Gastroesophageal sphincter (tissue), 4 donors: ENCODE data around the gene HSPA1A. TPM values are rescaled to one million over a fixed set of nuclear protein-coding genes. Genes with fewer than 3 reads are reported as not detected.
A peak's percentile ranks its signal among the peaks of the same experiment; 100 is the strongest.
"Not testable (repeated sequence)": the region's sequence is repeated elsewhere in the genome, so short reads cannot be mapped to it uniquely, and the experiment has no call there.

Source experiments
- ATAC-seq: fragments of 150-250 bp; one replicate; pipeline ENCODE4 v1.9.1; 2016; ENCODE audit warnings: mild to moderate bottlenecking, moderate library complexity
- H3K27ac ChIP-seq, 4 donors: fragments of 200-600 bp; sonication (generic) in 3 of 4; 1 replicate in 3 of 4; 2 replicates in 1 of 4; pipeline ENCODE4 v1.5.1; 2016 to 2019
- H3K27me3 ChIP-seq: fragments of 200-600 bp; sonication (generic); one replicate; pipeline ENCODE4 v1.5.1; 2019
- H3K36me3 ChIP-seq, 2 donors: fragments of 200-600 bp; sonication (generic); one replicate each; pipeline ENCODE4 v1.5.1; 2019; ENCODE audit warnings: control low read depth in 1 of 2
- H3K4me1 ChIP-seq, 3 donors: fragments of 200-600 bp; sonication (generic); 1 replicate in 2 of 3; 2 replicates in 1 of 3; pipeline ENCODE4 v1.5.1; 2016 to 2019; ENCODE audit warnings: control low read depth in 2 of 3
- H3K4me3 ChIP-seq, 2 donors: fragments of 200-600 bp; sonication (generic); one replicate each; pipeline ENCODE4 v1.5.1; 2019; ENCODE audit warnings: mild to moderate bottlenecking in 1 of 2, moderate library complexity in 1 of 2
- H3K9me3 ChIP-seq, 3 donors: fragments of 200-600 bp; sonication (generic); one replicate each; pipeline ENCODE4 v1.5.1; 2017 to 2019; ENCODE audit warnings: control low read depth in 2 of 3
- CTCF ChIP-seq, 4 experiments: fragments of 200-600 bp in 2 of 4; fragments of 450-650 bp in 2 of 4; sonication (generic) in 1 of 4; IDR thresholded peaks; one replicate each; pipeline ENCODE4 v1.5.1; 2017 to 2019; ENCODE audit warnings: antibody characterized with exemption in 4 of 4, mild to moderate bottlenecking in 2 of 4, moderate library complexity in 2 of 4
- EP300 ChIP-seq: sonication (generic); formaldehyde crosslinking; IDR thresholded peaks from one replicate; pipeline ENCODE4 v1.6.1; 2017; ENCODE audit warnings: antibody characterized with exemption, mild to moderate bottlenecking
- POLR2A ChIP-seq, 2 donors: fragments of 450-650 bp; IDR thresholded peaks; one replicate each; pipeline ENCODE4 v1.6.1; 2017; ENCODE audit warnings: antibody characterized with exemption in 2 of 2, mild to moderate bottlenecking in 2 of 2, moderate library complexity in 1 of 2
- POLR2AphosphoS5 ChIP-seq: sonication (generic); formaldehyde crosslinking; IDR thresholded peaks from one replicate; pipeline ENCODE4 v1.6.1; 2017; ENCODE audit warnings: antibody characterized with exemption
- WGBS, 2 donors: methylation state at CpG; one replicate each; pipeline ENCODE4 v1.1.5; 2018; ENCODE audit warnings: low coverage in 1 of 2; 5-methylcytosine and 5-hydroxymethylcytosine counted together
- total RNA-seq, 4 donors: library from RNA; depleted of rRNA; stranded (reverse); fragments of >200 nt; gene quantifications; one replicate each; pipeline ENCODE4 v1.1.0, GENCODE V29; 2016

HSPA1A gene
- total RNA-seq, 4 donors from 2014 or later, result 287 to 496 (median 351) TPM

- Histone ChIP-seq H3K9me3 (no peaks in the 10 kb centered on the region), H3K4me1 (peaks cover 0 to 81% (median 39%) of the 10 kb centered on the region in 3 donors), H3K36me3 (no peaks in the 10 kb centered on the region), H3K27ac (peak overlapping the region; percentile 91 to 99 (median 96)), H3K4me3 (peak overlapping the region; percentile 58 to 61), H3K27me3 (no peaks in the 10 kb centered on the region)
- ATAC-seq, result peak; percentile 32
- TF ChIP-seq POLR2A (IDR thresholded peaks at IDR 0.05), result peak in 1 of 2 donors; percentile 8
- TF ChIP-seq POLR2AphosphoS5, result peak; percentile 20
- no peak for TF ChIP-seq EP300
- no peak for TF ChIP-seq CTCF (IDR thresholded peaks at IDR 0.05)
- 2 to 5% methylated on average over 15 to 31 of the region's 39 CpGs for WGBS, 2 donors
These were observed 6.1 kb downstream of the HSPA1A start for GRCh38 chr6:31821301-31822035.

- ATAC-seq, result peak; percentile 76
- Histone ChIP-seq H3K27me3 (no peaks in the 10 kb centered on the region), H3K27ac (peak overlapping the region; percentile 91 to 99 (median 96)), H3K4me1 (peaks cover 0 to 84% (median 39%) of the 10 kb centered on the region in 3 donors), H3K4me3 (peak overlapping the region; percentile 58 to 61), H3K9me3 (no peaks in the 10 kb centered on the region), H3K36me3 (no peaks in the 10 kb centered on the region)
- WGBS, 2 donors, result 0 to 1% methylated on average over 9 to 19 of the region's 25 CpGs
- TF ChIP-seq POLR2AphosphoS5 (peak; percentile 94), POLR2A (IDR thresholded peaks at IDR 0.05) (peak; percentile 50 to 58), CTCF (IDR thresholded peaks at IDR 0.05) (no peak), EP300 (no peak)
These were observed 6.9 kb downstream of the HSPA1A start for GRCh38 chr6:31822036-31822821.

- peaks cover 0 to 72% (median 36%) of the 10 kb centered on the region in 3 donors for H3K4me1 ChIP-seq
- 77 to 85% methylated on average over 5 to 9 of the region's 9 CpGs for WGBS, 2 donors
- peak overlapping the region; percentile 91 to 99 (median 96) for H3K27ac ChIP-seq
- not testable (repeated sequence) for H3K4me3 ChIP-seq, ATAC-seq, H3K36me3 ChIP-seq, H3K9me3 ChIP-seq, H3K27me3 ChIP-seq
These were observed 8.4 kb downstream of the HSPA1A start for GRCh38 chr6:31823592-31824196.

GRCh38 chr6:31825553-31825952 is 10.2 kb downstream of the HSPA1A start:
- Histone ChIP-seq H3K4me1 (peaks cover 0 to 55% (median 21%) of the 10 kb centered on the region in 3 donors), H3K9me3 (no peaks in the 10 kb centered on the region), H3K36me3 (no peaks in the 10 kb centered on the region), H3K27me3 (no peaks in the 10 kb centered on the region), H3K27ac (peak overlapping the region; percentile 89 to 98 (median 94)), H3K4me3 (no peak overlapping the region)
- no peak for ATAC-seq
- 55 to 63% methylated on average over 4 of the region's 4 CpGs for WGBS, 2 donors
- no peak for TF ChIP-seq CTCF (IDR thresholded peaks at IDR 0.05)
- no peak for TF ChIP-seq POLR2AphosphoS5
- no peak for TF ChIP-seq POLR2A (IDR thresholded peaks at IDR 0.05)
- TF ChIP-seq EP300, result no peak

- TF ChIP-seq EP300 (no peak), POLR2A (IDR thresholded peaks at IDR 0.05) (peak; percentile 24 to 36), POLR2AphosphoS5 (peak; percentile 34), CTCF (IDR thresholded peaks at IDR 0.05) (peak in 1 of 4 experiments; percentile 5)
- ATAC-seq, result peak; percentile 70
- no peaks in the 10 kb centered on the region for H3K9me3 ChIP-seq
- 0% methylated on average over 1 to 8 of the region's 13 CpGs for WGBS, 2 donors
- H3K4me1 ChIP-seq, result peaks cover 0 to 57% (median 26%) of the 10 kb centered on the region in 3 donors
- H3K4me3 ChIP-seq, result peak overlapping the region; percentile 32 to 58
- peak overlapping the region; percentile 89 to 98 (median 94) for H3K27ac ChIP-seq
- H3K36me3 ChIP-seq, result no peaks in the 10 kb centered on the region
- no peaks in the 10 kb centered on the region for H3K27me3 ChIP-seq
These were observed 11.5 kb downstream of the HSPA1A start for GRCh38 chr6:31826793-31827285.
